ENCODE results near the gene AFF1.

AFF1 gene

GRCh38 chr4:86919561-86920223 lies 15.1 kb upstream of the AFF1 start:
- no peak for DNase-seq (ENCODE audit: low spot score)

- DNase-seq (ENCODE audit: low spot score) = no peak
These were observed 13.1 kb upstream of the AFF1 start for GRCh38 chr4:86921608-86922252.

- no peak for DNase-seq (ENCODE audit: low spot score)
These were observed 10.0 kb upstream of the AFF1 start for GRCh38 chr4:86924811-86925210.

GRCh38 chr4:86926435-86927086 lies 8.2 kb upstream of the AFF1 start:
- no peak for DNase-seq (ENCODE audit: low spot score)

- peak; percentile 88 for DNase-seq (ENCODE audit: low spot score)
These were observed 6.9 kb upstream of the AFF1 start for GRCh38 chr4:86927843-86928395.

- no peak for DNase-seq (ENCODE audit: low spot score)
These were observed 6.2 kb upstream of the AFF1 start for GRCh38 chr4:86928400-86929255.

GRCh38 chr4:86934147-86934770 lies 552 bp upstream of the AFF1 start:
- DNase-seq (ENCODE audit: low spot score) = no peak

- no peak for DNase-seq (ENCODE audit: low spot score)
These were observed 698 bp downstream of the AFF1 start for GRCh38 chr4:86935566-86935852.

- peak; percentile 65 for DNase-seq (ENCODE audit: low spot score)
These were observed 1.3 kb downstream of the AFF1 start for GRCh38 chr4:86935853-86936733.

GRCh38 chr4:86938771-86939520 lies 4.1 kb downstream of the AFF1 start:
- DNase-seq (ENCODE audit: low spot score) = no peak

- DNase-seq (ENCODE audit: low spot score) = no peak
These were observed 5.1 kb downstream of the AFF1 start for GRCh38 chr4:86939729-86940575.

- DNase-seq (ENCODE audit: low spot score) = no peak
These were observed 6.2 kb downstream of the AFF1 start for GRCh38 chr4:86940920-86941460.

- no peak for DNase-seq (ENCODE audit: low spot score)
These were observed 7.4 kb downstream of the AFF1 start for GRCh38 chr4:86942185-86942666.

- no peak for DNase-seq (ENCODE audit: low spot score)
These were observed 10.4 kb downstream of the AFF1 start for GRCh38 chr4:86944964-86945781.

- no peak for DNase-seq (ENCODE audit: low spot score)
These were observed 12.2 kb downstream of the AFF1 start for GRCh38 chr4:86946868-86947500.

GRCh38 chr4:86947501-86948120 lies 12.8 kb downstream of the AFF1 start:
- no peak for DNase-seq (ENCODE audit: low spot score)

GRCh38 chr4:86948276-86948675 lies 13.5 kb downstream of the AFF1 start:
- DNase-seq (ENCODE audit: low spot score) = no peak
